Karpas-422 (cell line): ENCODE results near the gene PAPPA. TPM values are rescaled to one million over a fixed set of nuclear protein-coding genes. Genes with fewer than 3 reads are reported as not detected.
A peak's percentile ranks its signal among the peaks of the same experiment; 100 is the strongest.

ENCODE experiments used
- DNase-seq: peaks from one replicate; pipeline ENCODE4 v3.0.0-alpha.2; 2015
- H2AFZ ChIP-seq: fragments of 200-600 bp; sonication (generic); 2 replicates; pipeline ENCODE4 v1.6.1; 2014; ENCODE audit warnings: antibody characterized with exemption, low read length, mixed read lengths
- H3K27ac ChIP-seq: fragments of 200-600 bp; sonication (generic); 2 replicates; pipeline ENCODE4 v1.5.1; 2014; ENCODE audit warnings: mild to moderate bottlenecking, low read length, moderate library complexity
- H3K27me3 ChIP-seq: fragments of 200-600 bp; sonication (generic); 2 replicates; pipeline ENCODE4 v1.6.1; 2014; ENCODE audit warnings: low read length, mixed read lengths
- H3K36me3 ChIP-seq: fragments of 200-600 bp; sonication (generic); 2 replicates; pipeline ENCODE4 v1.6.1; 2014; ENCODE audit warnings: low read length, mixed read lengths; ENCODE audit not compliant: insufficient read depth
- H3K4me1 ChIP-seq: fragments of 200-600 bp; sonication (generic); 2 replicates; pipeline ENCODE4 v1.6.1; 2014; ENCODE audit warnings: mild to moderate bottlenecking, low read length, mixed read lengths
- H3K4me2 ChIP-seq: fragments of 200-600 bp; sonication (generic); 2 replicates; pipeline ENCODE4 v1.6.1; 2014; ENCODE audit warnings: low read length, low read depth, mild to moderate bottlenecking; ENCODE audit not compliant: poor library complexity, severe bottlenecking
- H3K4me3 ChIP-seq: fragments of 200-600 bp; sonication (generic); 2 replicates; pipeline ENCODE4 v1.5.1; 2014; ENCODE audit warnings: mild to moderate bottlenecking, antibody characterized with exemption, low read length, mixed read lengths
- H3K79me2 ChIP-seq: fragments of 200-600 bp; sonication (generic); 2 replicates; pipeline ENCODE4 v1.6.1; 2014; ENCODE audit warnings: mild to moderate bottlenecking, low read length, mixed read lengths
- H3K9ac ChIP-seq: fragments of 200-600 bp; sonication (generic); 2 replicates; pipeline ENCODE4 v1.6.0; 2014; ENCODE audit warnings: low read length
- H3K9me2 ChIP-seq: fragments of 200-600 bp; sonication (generic), shearing (Covaris generic); replicated peaks from 2 replicates; pipeline ENCODE4 v1.6.0; 2014; ENCODE audit warnings: mild to moderate bottlenecking, low read length, moderate library complexity; ENCODE audit not compliant: insufficient read depth
- H3K9me3 ChIP-seq: fragments of 300-700, 200-600 bp; sonication (generic); 2 replicates; pipeline ENCODE4 v1.6.1; 2014; ENCODE audit warnings: low read length, mixed read lengths
- H4K20me1 ChIP-seq: fragments of 200-600 bp; sonication (generic); 2 replicates; pipeline ENCODE4 v1.6.1; 2014; ENCODE audit warnings: mild to moderate bottlenecking, antibody characterized with exemption, low read length, low read depth; ENCODE audit not compliant: insufficient read depth
- total RNA-seq: library from RNA; depleted of rRNA; stranded (reverse); fragments of >200 nt; shearing (Covaris generic); gene quantifications from 2 replicates; pipeline ENCODE4 v1.2.3, GENCODE V29; 2014; ENCODE audit warnings: low replicate concordance

The PAPPA gene
- total RNA-seq, 1 experiment from 2014 or later: 0.30 TPM

DNA sequence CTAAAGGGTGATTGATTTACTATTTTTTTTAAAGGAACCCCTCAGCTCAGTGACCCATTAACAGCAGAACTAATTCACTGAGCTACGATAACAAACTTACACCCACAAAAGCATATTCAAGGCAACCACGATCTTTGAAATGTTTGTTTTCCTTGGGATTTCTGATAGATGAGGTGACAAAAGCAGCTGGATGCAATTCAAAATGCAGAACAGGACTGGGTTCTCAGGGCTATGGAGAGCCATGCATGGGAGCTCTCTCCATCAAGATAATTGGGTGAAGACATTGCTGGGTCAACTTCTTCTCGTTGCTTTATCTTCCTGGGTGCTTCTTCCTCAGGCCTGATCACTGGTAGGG lies 60.1 kb downstream of the PAPPA start:
- no peaks in the 10 kb centered on the region; the same call in 1 of the 2 replicates for H3K9me2 ChIP-seq
- no peaks in the 10 kb centered on the region for H3K4me1 ChIP-seq
- DNase-seq: no peak

DNA sequence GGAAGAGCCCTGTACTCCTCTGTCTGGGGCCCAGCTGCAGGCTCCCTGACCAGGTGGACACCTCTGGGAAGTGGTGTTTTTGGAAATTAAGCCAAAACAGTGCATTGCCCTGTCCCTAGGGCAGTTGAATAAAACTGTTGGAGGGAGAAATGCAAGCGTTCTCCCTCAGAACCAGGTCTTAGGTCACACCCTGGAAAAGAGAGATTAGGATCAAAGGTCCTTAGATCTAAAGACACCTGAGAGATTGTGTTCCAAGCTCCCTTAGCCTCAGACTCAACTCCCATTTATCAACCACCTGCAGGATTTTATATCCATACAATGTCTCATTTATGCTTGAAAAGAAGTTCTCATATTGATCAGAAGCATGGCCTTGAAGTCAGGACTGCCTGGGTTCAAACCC lies 64.8 kb downstream of the PAPPA start:
- Histone ChIP-seq H3K4me2 (no peak overlapping the region), H3K27ac (no peak overlapping the region), H3K36me3 (no peaks in the 10 kb centered on the region), H3K9me2 (no peaks in the 10 kb centered on the region), H2AFZ (no peak overlapping the region), H3K4me1 (no peaks in the 10 kb centered on the region), H3K4me3 (no peak overlapping the region), H4K20me1 (no peaks in the 10 kb centered on the region), H3K27me3 (no peaks in the 10 kb centered on the region), H3K79me2 (no peaks in the 10 kb centered on the region), H3K9me3 (no peaks in the 10 kb centered on the region), H3K9ac (no peak overlapping the region)
- no peak for DNase-seq

More for the DNA sequence above, 60.1 kb downstream of the PAPPA start:
- Histone ChIP-seq H3K9me3 (no peaks in the 10 kb centered on the region), H3K27ac (no peak overlapping the region), H4K20me1 (no peaks in the 10 kb centered on the region), H3K79me2 (no peaks in the 10 kb centered on the region), H3K4me2 (no peak overlapping the region), H2AFZ (no peak overlapping the region), H3K9ac (no peak overlapping the region), H3K27me3 (no peaks in the 10 kb centered on the region), H3K4me3 (no peak overlapping the region), H3K36me3 (no peaks in the 10 kb centered on the region)

DNA sequence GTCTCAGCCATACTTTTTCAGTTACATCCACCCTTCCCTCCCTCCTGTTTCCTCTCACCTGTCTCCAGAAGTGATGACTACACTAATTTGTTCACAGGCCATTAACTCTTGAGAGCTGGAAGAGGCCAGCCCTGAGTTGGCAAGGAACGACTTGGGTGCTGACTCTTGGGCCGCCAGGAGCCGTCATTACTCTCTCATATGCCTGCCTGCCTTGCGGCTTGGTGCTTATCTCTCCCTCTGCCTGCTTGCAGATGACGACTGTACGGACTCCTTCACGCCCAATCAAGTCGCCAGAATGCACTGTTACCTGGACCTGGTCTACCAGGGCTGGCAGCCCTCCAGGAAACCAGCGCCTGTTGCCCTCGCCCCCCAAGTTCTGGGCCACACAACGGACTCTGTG lies 66.1 kb downstream of the PAPPA start:
- no peak overlapping the region for H3K4me3 ChIP-seq
- no peak overlapping the region for H3K9ac ChIP-seq
- no peak overlapping the region for H3K4me2 ChIP-seq
- no peak overlapping the region for H2AFZ ChIP-seq
- no peaks in the 10 kb centered on the region for H3K79me2 ChIP-seq
- no peaks in the 10 kb centered on the region for H3K9me2 ChIP-seq
- H3K9me3 ChIP-seq: no peaks in the 10 kb centered on the region
- H3K27ac ChIP-seq: no peak overlapping the region
- H3K27me3 ChIP-seq: no peaks in the 10 kb centered on the region
- H3K4me1 ChIP-seq: no peaks in the 10 kb centered on the region
- H4K20me1 ChIP-seq: no peaks in the 10 kb centered on the region
- H3K36me3 ChIP-seq: no peaks in the 10 kb centered on the region
- DNase-seq: no peak

DNA sequence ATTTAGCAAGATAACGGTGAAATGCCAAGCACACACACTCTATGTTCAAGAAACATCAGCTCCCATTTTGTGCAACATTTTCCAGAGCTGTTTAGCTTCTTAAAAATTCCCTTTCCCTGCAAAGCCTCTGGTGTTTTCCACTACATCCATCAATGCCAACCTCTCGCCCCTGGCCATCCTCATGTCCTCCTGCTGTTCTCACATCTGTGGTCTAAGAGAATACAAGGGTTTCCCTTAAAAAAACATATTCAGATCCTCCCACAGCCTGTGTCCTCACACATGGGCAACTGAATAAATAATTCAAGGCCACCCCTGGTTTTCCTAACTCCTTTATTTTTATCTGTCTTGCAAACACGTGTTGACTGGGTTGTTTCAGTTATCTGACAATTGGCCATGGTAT lies 70.3 kb downstream of the PAPPA start:
- Histone ChIP-seq H3K9ac (no peak overlapping the region), H3K4me1 (peaks cover 2% of the 10 kb centered on the region), H3K9me2 (no peaks in the 10 kb centered on the region), H3K79me2 (no peaks in the 10 kb centered on the region), H3K9me3 (no peaks in the 10 kb centered on the region), H3K4me2 (no peak overlapping the region), H3K36me3 (no peaks in the 10 kb centered on the region), H4K20me1 (no peaks in the 10 kb centered on the region), H3K27me3 (no peaks in the 10 kb centered on the region), H3K27ac (no peak overlapping the region), H2AFZ (no peak overlapping the region), H3K4me3 (no peak overlapping the region)
- no peak for DNase-seq

DNA sequence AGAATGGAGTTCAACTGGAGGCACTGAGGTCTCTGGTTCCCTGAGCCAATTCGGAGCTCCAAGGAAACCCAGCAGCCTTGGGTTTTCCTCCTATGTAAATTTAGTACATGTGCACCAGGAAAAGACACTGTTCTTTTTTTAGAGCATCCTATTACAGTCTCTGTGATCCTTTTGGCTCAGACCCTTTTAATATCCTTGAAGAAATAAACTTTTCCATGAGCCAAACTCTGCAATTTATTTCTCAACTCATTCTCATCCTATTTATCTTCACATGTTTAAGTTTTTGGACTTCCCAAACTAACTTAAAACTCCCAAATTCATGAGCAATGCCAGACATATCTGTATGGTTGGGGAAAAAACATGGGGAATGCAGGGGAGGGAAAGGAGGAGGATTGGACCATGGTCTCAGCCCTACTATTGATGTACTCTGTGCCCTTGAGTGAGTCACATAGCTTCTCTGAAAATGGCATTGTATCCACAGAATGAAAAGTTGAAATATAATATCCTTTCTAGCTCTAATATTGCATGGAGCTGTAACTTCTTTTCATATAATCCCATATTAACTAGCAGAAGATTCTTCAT lies 76.6 kb downstream of the PAPPA start:
- Histone ChIP-seq H3K9me3 (no peaks in the 10 kb centered on the region), H3K27ac (no peak overlapping the region), H3K4me3 (no peak overlapping the region; the same call in 1 of the 2 replicates), H2AFZ (no peak overlapping the region), H3K9ac (no peak overlapping the region), H3K27me3 (no peaks in the 10 kb centered on the region), H4K20me1 (no peaks in the 10 kb centered on the region), H3K4me1 (peaks cover 60% of the 10 kb centered on the region), H3K9me2 (no peaks in the 10 kb centered on the region), H3K36me3 (no peaks in the 10 kb centered on the region), H3K79me2 (no peaks in the 10 kb centered on the region), H3K4me2 (peak overlapping the region; percentile 28)
- DNase-seq: no peak

DNA sequence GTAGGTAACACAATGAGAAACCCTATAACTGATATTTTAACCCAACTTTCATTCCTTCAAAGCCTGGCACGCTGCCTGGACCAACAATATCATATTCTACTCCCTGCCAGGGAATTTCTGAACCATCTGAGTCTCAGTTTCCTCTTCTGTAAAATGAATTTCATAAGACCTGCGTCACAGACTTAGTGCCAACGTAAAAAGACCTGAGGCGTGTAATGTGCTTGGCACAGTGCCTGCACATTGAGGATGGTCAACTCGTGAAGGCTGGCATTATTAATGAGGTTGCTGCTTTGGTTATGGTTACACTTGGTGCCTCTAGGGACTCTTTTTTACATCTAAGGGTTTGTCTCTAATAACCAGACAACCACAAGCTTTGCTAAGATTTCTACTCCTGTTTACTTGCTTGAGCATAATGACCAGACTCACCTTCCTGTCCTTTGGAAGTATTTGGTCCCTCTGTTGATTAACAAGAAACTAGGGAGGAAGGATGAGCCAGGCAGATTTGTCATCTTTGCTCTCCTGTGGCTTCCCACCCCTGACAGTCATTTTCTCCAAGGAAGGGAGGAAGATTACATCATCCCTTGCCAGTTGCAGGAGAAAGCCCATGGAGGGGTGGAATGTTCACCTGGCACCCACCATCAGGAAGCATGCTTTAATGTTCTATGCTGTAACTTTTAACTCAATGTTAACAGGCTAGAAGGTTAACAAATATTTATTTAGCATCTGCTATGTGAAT lies 79.0 kb downstream of the PAPPA start:
- no peak overlapping the region for H3K9ac ChIP-seq
- DNase-seq: peak; percentile 84
- H3K9me3 ChIP-seq: no peaks in the 10 kb centered on the region
- H3K4me1 ChIP-seq: peaks cover 60% of the 10 kb centered on the region
- no peaks in the 10 kb centered on the region for H3K9me2 ChIP-seq
- H3K4me3 ChIP-seq: peak overlapping the region; percentile 47
- no peaks in the 10 kb centered on the region for H3K79me2 ChIP-seq
- no peaks in the 10 kb centered on the region for H4K20me1 ChIP-seq
- peak overlapping the region; percentile 90 for H3K27ac ChIP-seq
- H3K4me2 ChIP-seq: peak overlapping the region; percentile 68
- H2AFZ ChIP-seq: no peak overlapping the region
- H3K27me3 ChIP-seq: no peaks in the 10 kb centered on the region
- H3K36me3 ChIP-seq: no peaks in the 10 kb centered on the region

DNA sequence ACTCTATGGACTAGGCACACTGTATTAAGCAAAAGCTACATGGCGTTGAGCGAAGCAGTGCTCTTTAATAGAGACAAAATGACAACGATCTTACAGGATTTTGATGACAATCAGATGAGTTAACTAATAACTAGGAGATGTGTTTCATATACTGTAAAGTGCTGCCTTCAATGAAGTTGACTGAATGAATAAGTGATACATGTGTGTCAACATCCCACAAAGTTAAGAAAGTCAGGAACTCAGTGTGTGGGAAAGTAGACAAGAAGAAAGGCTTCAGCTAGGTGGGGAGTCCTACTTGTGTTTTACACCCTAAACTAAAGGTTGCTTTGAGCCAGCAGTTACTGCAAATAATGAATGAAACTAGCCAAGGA lies 79.6 kb downstream of the PAPPA start:
- DNase-seq: no peak
- H3K79me2 ChIP-seq: no peaks in the 10 kb centered on the region
- H3K9me3 ChIP-seq: no peaks in the 10 kb centered on the region

DNA sequence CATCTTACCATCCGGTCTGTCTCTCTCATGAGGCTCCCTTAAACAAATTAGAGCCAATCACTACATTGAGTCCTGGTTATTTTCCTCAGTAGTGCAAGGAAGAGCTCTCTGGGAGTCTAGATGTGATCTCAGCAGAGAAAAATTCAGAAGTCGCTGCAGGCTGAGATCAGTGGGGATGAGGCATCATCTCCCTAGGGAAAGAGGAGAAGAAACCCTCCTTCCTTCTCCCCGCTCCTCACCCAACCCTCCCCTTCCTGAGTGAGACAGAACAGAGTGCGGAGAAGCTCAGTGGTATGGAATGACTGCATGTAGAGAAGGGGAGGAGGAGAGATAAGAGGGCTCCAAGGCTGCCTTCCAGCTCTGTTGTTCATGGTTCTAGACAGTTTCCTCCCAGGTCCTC lies 80.5 kb downstream of the PAPPA start:
- H3K9me2 ChIP-seq: no peaks in the 10 kb centered on the region
- no peaks in the 10 kb centered on the region for H3K79me2 ChIP-seq
- no peak overlapping the region for H3K9ac ChIP-seq
- H2AFZ ChIP-seq: no peak overlapping the region
- H3K9me3 ChIP-seq: no peaks in the 10 kb centered on the region
- H3K36me3 ChIP-seq: no peaks in the 10 kb centered on the region
- no peak overlapping the region for H3K27ac ChIP-seq
- no peak for DNase-seq
- no peaks in the 10 kb centered on the region for H4K20me1 ChIP-seq
- peaks cover 56% of the 10 kb centered on the region for H3K4me1 ChIP-seq
- H3K4me3 ChIP-seq: no peak overlapping the region
- H3K4me2 ChIP-seq: peak overlapping the region; percentile 38
- H3K27me3 ChIP-seq: no peaks in the 10 kb centered on the region

More for the DNA sequence above, 79.6 kb downstream of the PAPPA start:
- Histone ChIP-seq H3K9ac (no peak overlapping the region), H3K4me2 (peak overlapping the region; percentile 38), H2AFZ (no peak overlapping the region), H3K4me3 (no peak overlapping the region), H3K4me1 (peaks cover 60% of the 10 kb centered on the region), H3K27me3 (no peaks in the 10 kb centered on the region), H3K9me2 (no peaks in the 10 kb centered on the region), H3K27ac (no peak overlapping the region), H3K36me3 (no peaks in the 10 kb centered on the region), H4K20me1 (no peaks in the 10 kb centered on the region)
